HG02763 (cell line): Measurements from ENCODE around the gene WBP1L.
"Not testable (repeated sequence)": the region's sequence is repeated elsewhere in the genome, so short reads cannot be mapped to it uniquely, and the experiment has no call there.

Experiments
- ATAC-seq: cut with Tn5 transposase; IDR thresholded peaks from one replicate; pipeline ENCODE4 v1.9.1; 2021; ENCODE audit warnings: mild to moderate bottlenecking, moderate library complexity; ENCODE audit not compliant: unreplicated experiment

The WBP1L gene

DNA sequence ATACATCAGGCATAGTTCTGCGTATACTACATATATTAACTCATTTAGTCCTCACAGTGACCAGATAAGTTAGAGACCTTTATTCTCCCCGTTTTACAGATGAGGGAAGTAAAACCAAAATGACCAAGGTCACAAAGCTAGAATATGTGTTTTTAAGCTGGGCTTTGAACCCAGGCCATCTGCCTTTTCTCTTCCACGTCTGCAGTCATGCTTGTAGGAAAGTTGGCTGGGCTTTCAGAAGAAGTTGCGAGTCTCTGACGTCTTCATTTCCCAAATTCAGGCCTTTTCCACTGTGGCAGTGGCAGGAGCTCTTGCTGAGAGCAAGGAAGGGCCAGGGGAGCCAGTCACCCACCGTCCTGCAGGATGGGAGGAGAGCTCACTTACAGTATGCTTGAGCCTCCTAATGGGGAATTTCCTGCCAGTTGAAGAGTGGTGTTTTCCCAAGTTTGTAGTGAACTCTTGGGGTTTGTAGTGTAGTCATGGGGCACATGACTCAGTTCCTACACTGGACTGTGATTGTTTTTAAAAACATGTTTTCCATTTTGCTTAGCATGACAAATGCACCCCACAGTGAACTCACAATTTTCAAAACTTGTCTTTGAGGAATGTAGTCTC is 59.3 kb downstream of the WBP1L start:
- ATAC-seq: no peak

DNA sequence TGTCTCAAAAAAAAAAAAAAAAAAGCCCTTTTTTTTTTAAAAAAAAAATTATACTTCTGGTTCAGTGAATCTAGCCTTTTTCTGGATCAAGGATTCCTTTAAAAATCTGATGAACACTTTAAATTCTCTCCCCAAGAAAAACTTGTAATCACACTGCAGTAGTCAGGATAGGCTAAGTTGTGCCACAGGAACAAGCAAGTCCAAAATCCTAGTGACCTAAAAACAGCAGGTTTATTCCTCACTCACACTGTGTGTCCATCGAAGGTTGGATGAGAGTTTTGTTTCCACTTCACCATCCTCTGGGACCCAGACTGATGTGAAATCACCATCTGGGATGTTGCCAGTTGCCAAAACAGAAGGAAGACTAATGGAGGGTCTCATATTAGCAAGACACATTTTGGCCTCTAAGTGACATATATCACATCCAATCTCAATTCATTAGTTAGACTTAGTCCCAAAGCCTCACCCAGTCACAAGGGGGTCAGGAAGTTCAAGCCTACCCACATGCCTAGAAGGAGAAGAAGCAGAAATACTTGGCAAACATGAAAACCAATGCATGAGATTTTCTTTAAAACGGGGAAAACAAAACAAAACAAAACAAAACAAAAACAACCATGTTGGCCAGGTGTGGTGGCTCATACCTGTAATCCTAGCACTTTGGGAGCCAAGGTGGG is 60.8 kb downstream of the WBP1L start:
- no peak for ATAC-seq

DNA sequence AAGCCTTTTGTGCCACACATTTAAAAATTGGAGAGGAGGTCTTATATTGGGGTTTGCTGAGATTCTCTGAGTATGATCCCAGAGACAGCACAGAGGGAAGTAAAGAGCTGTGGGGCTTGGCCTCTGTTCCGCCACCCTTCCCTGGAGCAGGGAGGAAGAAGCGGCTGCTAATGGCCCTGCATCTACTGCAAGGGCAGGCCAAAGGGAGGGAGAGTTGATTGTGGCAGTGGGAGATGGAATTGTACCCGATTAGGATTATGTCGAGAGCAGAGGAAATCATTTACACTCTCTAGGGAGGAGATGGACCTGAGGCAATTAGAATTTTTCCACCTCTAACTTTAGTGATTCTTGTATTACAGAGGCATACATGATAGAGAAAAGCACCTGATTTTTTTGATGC is 64.6 kb downstream of the WBP1L start:
- no peak for ATAC-seq

DNA sequence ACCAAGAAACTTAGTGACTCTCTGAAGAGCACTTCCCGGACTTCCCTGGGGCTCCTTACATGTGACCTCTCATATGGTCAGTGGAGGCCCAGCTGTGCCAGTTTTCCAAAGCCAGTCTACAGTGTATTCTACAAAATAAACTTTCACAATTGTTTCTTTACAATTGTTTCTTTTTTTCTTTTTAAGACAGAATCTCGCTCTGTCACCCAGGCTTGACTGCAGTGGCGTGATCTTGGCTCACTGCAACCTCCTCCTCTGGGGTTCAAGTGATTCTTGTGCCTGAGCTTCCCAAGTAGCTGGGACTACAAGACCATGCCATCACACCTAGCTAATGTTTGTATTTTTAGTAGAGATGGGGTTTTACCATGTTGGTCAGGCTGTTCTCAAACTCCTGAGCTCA is 67.6 kb downstream of the WBP1L start:
- ATAC-seq: no peak

DNA sequence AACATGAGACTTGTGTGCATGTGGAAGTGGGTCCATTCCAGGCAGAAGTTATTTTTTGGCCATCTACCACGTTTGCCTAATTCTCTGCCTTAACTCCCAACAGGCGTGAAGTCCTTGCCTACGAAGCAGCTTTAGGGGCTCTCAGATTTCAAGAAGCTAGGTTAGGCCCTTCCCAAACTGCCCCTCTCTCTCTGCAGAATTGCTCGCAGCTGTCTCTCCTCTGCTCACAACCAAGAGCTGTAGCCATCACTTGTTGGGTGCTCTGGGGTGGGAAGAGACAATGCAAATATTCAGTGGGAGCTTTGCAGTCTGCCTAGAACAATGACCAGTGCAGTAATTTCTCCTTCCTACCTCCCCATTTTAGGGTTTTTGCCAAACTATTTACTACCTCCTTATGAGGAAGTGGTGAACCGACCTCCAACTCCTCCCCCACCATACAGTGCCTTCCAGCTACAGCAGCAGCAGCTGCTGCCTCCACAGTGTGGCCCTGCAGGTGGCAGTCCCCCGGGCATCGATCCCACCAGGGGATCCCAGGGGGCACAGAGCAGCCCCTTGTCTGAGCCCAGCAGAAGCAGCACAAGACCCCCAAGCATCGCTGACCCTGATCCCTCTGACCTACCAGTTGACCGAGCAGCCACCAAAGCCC is 68.6 kb downstream of the WBP1L start:
- ATAC-seq: no peak

DNA sequence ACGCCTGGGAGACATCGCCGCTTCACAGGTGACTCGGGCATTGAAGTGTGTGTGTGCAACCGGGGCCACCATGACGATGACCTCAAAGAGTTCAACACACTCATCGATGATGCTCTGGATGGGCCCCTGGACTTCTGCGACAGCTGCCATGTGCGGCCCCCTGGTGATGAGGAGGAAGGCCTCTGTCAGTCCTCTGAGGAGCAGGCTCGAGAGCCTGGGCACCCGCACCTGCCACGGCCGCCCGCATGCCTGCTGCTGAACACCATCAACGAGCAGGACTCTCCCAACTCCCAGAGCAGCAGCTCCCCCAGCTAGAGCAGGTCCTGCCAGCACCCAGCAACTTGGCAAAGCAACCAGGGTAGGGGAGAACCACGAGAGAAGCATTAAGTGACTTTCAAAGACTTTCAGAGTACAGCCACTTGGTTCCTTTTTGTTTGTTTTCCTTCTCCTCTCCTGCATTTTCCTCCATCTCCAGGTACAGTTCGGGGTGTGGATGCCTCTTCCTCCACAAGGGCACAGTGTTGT is 69.3 kb downstream of the WBP1L start:
- no peak for ATAC-seq

DNA sequence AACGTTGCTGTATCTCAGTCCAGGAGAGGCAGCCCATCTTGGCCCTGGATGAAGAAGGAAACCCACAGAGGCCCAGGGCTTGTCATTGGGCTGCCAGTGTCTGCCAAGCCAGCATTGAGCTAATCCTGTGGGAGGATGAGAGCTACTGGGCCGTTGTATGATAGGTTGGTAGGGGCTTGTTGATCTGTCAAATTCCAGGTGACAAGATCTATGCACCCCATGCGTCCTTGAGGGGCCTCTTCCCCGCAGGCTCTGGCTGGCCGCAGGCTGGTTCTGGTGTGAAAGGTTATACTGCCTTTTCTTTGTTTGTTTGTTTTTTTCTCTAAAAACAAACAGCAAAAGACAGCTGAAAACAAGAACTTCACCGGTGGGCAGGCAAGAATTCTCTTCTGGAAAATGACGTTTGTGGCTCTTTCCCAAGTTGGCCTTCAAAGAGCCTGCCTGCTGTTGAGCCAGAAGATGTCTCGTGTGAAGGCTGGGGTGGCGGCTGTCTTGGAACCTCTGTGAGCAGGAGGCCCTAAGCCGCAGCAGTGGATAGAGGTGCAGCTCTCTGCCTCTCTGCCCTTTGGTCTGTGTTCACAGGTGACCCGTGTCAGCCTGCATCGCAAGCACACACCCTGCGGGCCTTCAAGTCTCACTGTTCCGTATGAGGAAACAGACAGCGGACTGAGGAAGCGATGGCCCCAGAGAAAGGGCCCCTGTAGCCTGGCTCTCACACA is 70.1 kb downstream of the WBP1L start:
- ATAC-seq: no peak

DNA sequence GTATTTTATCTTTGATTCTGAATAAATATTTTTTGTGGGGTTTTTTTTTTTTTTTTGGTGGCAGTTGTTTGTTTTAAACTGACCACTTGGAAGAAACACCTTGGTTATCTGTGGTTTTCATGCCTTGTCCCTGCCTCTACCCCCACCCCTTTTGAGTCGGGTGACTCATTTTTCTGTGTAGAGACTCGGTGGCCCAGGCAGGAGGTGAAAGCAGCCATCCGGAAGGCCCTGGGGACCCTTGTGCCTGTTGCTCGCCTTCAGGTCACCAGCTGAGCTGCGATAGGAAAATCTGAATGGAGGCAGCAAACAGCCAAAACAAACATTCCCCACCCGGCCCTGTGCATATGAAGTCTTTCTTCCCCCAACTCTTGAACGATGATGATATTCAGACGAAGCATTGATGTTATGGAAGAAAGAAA is 70.7 kb downstream of the WBP1L start:
- ATAC-seq: no peak

DNA sequence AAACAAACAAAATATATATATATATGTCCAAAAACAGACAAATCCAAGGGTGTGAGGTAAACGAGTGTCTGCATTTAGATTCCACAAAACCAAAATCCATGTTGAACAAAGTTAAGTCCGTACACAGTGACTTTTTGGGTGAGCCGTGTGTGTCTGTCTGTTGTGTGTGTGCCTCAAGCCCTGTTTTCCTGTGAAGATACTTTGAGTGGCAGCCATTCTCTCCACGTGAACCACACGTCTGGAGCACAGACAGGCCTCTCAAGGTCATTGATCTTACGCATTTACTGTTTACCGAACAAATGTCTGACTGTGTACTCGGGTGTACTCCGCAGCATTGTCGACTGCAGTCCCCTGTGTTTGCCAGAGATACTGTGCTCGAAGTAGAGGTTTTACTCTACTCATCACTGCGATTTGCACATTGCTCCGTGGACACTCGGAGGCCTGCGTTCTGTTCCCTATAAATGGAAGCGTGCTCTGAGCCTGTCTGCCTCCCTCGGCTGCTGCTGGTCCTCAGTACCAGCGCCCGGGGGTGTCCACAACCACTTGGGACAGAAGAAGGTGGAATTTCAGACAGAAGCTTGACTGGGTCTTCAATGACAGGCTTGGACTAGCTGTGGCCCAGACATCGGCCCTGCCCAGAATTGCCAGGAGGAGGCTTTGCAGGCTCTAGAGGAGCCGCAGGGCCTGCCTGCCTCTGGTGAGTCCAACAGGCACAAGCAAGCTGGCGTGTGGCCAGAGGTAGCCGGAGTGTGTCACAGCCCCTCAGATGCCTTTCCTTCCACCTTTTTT is 71.3 kb downstream of the WBP1L start:
- no peak for ATAC-seq

DNA sequence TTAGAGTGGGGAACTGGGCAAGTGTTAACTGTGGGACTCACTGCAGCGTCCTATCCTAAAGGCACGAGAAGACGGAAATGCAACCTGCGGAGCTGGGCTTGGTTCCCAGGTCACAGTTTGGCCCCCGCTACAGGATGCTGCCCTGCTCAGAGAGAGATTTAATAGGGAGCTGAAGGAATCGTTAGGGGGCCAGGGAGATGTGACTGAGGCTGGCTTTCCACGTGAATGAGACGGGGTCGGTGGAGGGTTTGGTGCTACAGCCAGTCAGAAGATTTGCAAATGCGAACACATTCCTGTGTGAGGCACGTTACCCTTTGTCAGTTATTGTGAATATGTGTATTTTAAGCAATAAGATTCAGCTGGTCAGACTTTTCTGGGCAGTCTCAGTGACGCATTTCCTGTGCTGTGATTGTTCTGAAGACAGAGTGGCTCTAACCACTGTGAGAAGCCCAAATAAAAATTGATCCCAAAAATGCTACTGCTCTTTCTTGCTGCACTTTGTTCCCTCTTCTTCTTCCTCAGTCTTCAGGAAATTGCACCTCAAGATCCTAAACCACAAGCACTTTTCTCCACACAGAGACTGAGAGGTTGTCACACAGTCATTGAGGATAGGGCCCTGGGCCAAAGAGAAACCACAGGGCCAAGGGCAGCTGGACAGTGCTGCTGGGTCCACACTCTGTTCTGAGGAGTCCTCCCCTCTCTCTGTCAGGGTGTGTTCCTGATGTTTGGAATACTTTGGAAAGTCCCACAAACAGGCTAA is 72.2 kb downstream of the WBP1L start:
- ATAC-seq: no peak

DNA sequence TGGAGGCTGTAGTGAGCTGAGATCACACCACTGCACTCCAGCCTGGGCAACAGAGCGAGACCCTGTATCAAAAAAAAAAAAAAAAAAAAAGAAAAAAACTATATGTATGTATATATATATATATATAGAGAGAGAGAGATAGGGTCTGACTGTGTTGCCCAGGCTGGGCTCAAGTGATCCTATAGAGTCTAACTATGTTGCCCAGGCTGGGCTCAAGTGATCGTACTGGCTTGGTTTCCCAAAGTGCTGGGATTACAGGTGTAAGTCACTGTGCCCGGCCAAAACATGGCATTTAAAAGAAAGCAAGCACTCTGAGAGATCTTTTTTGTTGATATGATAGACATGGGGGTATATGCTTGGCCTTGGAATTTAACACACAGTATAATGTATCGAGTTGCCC is 73.4 kb downstream of the WBP1L start:
- no peak for ATAC-seq

DNA sequence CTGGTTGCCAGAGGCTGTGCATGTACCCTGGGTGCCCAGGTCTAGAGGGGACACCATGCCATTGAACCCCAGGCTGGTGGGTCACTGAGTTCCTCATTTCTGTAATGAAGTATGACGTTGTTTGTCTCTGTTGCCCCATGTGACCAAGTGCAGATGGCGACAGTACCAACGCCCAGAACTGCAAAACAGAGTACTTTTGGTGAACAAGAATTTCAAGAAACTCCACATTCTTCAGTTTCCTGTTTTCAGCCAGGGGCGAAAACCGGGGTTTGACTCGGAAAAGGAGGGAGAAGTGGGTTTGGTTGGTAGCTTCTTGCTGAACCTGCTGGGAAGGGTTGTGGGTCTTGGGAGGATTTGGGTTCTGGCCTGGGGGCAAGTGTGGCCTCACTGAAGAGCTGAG is 75.3 kb downstream of the WBP1L start:
- ATAC-seq: no peak

DNA sequence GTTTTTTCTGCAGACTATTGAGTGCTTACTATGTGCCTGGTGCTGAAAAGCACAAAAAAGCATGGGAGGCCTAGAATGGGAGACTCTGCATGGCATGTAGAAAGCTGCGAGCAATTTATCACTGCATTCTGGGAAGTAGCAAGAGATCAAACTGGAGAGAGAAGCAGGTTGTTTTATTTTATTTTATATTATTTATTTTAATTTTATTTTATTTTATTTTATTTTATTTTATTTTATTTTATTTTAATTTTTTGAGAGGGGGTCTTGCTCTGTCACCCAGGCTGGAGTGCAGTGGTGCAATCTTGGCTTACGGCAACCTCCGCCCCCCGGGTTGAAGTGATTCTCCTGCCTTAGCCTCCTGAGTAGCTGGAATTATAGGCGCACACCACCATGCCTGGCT is 76.3 kb downstream of the WBP1L start:
- not testable (repeated sequence) for ATAC-seq

DNA sequence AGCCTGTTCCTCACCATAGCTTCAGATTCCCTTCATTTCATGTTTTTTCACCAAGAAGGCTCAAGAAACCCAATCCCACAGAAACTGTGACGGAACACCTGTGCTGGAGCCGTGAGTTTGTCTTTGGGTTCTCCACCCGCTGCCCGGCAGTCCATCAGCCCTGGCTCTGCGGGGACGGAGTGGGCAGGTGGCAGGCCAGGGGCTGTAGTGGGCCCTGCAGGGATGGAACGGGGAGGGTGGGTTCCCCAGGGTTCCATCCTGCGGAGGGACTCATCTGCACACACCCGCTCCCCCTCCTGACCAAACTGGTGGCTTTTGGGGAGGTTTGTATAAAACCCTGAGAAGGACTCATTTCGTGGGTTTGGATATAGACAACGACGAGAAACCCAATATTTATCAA is 78.5 kb downstream of the WBP1L start:
- ATAC-seq: no peak

DNA sequence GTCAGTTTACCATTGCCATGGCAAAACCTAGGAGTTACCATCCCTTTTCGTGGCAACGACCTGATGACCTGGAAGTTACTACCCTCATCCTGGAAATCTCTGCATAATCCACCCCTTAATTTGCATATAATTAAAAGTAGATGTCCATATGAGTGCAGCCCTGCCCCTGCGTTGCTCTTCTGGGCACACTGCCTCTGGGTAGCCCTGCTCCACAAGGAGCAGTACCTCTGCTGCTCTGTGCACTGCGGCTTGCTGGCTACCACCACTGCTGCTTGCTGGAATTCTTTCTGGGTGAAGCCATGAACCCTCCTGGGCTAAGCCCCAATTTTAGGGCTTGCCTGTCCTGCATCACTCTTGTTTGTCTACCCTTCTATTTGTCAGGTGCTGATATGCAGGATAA is 80.9 kb downstream of the WBP1L start:
- no peak for ATAC-seq

DNA sequence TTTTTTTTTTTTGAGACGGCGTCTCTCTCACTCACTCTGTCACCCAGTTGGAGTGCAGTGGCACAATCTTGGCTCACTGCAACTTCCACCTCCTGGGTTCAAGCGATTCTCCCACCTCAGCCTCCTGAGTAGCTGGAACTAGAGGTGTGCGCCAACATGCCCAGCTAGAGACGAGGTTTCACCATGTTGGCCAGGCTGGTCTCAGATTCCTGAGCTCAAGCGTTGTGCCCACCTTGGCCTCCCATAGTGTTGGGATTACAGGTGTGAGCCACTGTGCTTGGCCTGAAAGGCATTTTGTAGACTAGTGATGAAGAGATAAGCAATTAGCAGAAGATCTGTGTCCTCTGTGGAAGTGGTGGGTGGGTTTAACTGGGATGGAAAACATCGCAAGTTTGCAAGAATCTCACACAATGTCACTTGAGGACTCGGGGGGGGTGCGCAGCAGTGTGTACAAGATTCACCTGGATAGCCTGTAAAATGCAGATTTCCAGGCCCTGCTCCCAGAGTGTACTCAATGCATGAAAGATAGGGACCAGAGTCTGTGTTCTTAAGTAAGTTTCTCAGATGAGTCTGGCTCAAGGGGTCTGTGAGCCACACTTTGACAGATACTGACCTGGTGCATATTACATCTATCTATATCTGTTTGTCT is 82.5 kb downstream of the WBP1L start:
- no peak for ATAC-seq

DNA sequence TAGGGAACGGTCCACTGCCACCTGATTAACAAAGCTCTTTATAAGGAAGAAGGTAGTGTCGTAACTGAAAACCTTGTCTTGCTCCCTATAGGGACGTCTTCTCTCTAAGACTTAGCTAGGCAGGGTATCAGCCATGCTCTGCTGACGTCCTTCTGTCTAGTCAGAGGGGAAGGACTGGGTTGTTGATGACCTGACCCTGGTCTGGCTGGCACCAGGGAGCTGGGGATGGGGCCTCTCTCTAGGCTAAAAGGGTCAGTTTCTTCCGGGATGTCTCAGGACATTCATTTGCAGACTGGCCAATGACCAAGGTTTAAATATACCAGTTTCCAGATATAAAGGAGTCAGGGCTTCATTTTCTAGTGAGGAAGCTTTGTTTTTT is 83.8 kb downstream of the WBP1L start:
- no peak for ATAC-seq

DNA sequence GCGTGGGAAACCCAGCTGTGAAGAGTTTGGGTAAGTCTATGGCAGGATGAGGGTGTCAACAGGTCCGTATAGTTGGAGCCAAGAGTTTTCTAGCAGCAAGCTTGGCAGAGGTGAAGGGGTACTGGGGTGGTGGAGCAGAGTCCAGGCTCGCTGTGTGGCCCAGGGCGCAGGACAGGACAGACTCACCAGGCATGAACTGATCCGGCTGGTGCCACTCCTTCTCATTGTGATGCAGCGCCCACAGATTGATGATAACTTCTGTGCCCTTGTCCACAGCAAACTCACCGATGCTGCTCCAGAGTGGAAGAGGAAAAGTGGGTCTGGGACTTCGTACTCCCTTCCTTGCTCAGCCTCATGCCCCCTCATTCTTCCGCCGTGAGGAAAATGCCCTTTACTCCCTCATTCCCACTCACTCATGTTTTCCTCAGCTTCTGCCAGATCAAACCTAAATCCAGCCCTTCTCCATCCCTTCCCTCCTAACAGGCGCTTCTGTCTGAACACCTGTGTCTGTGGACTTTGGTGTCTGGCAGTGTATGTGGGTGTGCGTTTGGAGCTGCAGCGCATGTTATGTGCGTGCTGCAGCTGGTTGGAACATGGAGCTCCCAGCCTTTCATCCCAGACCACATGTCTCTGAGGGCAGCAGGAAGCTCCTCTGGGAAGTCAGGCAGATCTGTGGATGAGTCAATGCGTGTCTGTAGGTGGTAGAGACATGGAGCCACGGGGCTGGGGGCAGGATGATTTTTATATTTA is 87.7 kb downstream of the WBP1L start:
- no peak for ATAC-seq

DNA sequence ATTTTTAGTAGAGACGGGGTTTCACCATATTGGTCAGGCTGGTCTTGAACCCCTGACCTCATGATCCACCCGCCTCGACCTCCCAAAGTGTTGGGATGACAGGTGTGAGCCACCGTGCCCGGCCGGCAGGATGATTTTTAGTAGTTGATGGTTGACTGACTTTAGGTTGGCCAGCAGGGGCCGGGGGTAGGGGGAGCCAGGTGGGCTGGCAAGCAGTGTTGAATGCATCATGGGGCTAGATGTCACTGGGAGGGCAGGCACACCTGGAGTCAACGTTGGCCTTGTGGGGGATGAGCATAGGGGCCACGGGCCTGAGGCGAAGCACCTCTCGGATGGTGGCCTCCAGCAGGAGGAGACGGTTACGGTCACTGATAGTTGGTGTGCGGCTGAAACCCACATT is 88.5 kb downstream of the WBP1L start:
- ATAC-seq: no peak
